Measurements from ENCODE around the gene RASGRF2. TPM values are rescaled to one million over a fixed set of nuclear protein-coding genes. Genes with fewer than 3 reads are reported as not detected.
"Not testable (repeated sequence)": the region's sequence is repeated elsewhere in the genome, so short reads cannot be mapped to it uniquely, and the experiment has no call there.

Gene RASGRF2
- total RNA-seq, 2 experiments from 2014 or later = 4.8 to 12.3 TPM

DNA sequence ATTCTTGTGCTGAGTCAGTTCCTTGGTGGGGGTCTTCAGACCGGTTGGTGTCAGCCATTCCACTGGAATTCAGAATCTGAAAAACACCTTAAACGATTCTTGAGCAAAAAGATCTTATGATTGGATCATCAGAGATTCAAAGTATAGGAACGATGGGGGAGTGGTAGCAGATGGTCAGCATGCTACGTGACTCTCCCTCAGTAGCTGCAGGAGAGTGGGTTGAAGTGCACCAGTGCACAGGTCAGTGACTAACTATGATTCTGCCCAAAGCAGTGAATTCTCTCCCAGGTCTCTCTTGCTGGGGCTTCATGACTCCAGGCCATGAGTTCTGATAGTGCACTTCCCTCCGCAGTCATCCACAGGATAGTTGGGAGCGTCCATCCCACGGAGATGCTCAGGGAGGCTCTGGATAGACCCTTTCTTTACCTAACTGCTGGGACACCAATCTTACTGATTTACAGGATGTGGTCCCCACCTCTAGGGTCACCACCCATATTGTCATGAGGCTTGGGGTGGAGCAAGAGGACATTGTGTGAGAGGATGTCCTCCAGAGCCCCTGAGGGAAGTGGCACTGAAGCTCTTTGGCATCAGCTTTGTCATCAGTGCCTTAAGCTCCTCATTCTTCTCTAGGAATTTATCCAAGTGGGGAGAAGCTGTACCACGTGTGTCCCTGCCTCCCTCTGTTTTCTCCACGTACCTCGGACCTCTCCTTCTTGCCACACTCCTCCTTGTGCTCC, 62.0 kb downstream of the RASGRF2 start:
- peaks cover 20% of the 10 kb centered on the region for H3K4me1 Mint-ChIP-seq
- H3K27me3 Mint-ChIP-seq = no peaks in the 10 kb centered on the region
- DNase-seq (no peak), ATAC-seq (no peak)
- no peak overlapping the region for H3K4me3 Mint-ChIP-seq
- CTCF ChIA-PET = no interaction called here
- H3K27ac Mint-ChIP-seq = no peak overlapping the region
- H3K9me3 Mint-ChIP-seq (ENCODE audit: low read depth) = no peaks in the 10 kb centered on the region
- H3K36me3 Mint-ChIP-seq = no peaks in the 10 kb centered on the region

DNA sequence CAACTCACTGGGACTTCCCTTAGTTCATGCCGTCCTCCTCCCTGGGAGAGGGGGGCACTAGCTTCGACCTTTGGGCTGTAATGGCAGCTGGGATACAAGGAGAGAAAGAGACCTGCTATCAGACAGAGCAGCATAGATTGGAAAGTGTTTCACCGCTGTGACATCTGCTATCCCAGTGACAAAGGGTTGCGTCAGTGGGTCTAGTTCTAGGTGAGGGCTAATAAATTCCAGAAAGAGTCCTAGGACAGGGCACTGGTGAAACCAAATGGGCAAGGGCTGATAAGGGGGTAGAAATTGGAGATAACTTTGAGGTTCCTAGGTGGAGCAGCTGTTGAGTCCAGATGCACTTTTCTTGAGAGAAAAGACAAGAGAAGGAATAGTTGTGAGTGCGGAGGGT, 62.5 kb downstream of the RASGRF2 start:
- Mint-ChIP-seq H3K36me3 (peaks cover 1% of the 10 kb centered on the region), H3K27me3 (no peaks in the 10 kb centered on the region), H3K9me3 (ENCODE audit: low read depth) (no peaks in the 10 kb centered on the region), H3K4me1 (peaks cover 20% of the 10 kb centered on the region), H3K27ac (no peak overlapping the region), H3K4me3 (no peak overlapping the region)
- DNase-seq (no peak), ATAC-seq (no peak)
- CTCF ChIA-PET = no interaction called here

DNA sequence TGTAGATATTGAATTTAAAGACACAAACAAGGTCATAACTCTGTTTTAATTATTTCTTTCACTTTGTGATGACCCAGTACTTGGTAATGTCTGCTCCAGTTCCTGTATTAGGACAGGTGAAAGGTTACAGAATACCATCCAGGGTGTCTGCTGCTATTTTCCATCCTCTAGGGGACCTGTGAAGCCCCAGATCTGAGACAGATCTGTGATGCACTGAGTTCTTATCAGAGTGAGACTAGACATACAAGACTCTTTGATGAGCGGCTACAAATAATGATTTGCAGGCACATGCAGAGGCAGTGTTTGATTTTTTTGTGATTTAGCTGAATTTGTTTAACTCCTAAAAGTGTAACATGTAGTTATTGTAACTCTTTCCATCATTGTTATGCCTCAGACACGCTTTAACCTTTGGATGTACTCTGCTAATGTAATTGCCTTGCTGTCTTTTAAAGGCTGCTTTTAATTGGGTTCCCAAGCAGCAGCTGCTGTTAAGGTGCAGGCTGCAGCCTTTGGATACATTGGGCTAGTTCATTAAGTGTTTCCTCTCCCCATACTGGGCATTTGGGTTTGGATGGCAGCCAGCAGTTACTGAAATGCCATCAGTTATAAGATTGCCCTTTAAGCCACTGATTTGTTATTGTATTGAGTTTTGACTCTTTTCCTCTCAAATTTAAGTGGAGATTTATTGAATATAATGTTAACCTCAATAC, 63.3 kb downstream of the RASGRF2 start:
- no peak overlapping the region for H3K4me3 Mint-ChIP-seq
- peaks cover 4% of the 10 kb centered on the region for H3K36me3 Mint-ChIP-seq
- CTCF ChIA-PET = interaction anchor here (0.7 kb wide), 1 partner anchor 97 kb away, joined by 3 read pairs; no protein-coding TSS in a partner anchor
- no peak overlapping the region for H3K27ac Mint-ChIP-seq
- no peaks in the 10 kb centered on the region for H3K27me3 Mint-ChIP-seq
- H3K4me1 Mint-ChIP-seq = peaks cover 16% of the 10 kb centered on the region
- DNase-seq (no peak), ATAC-seq (no peak)
- no peaks in the 10 kb centered on the region for H3K9me3 Mint-ChIP-seq (ENCODE audit: low read depth)

DNA sequence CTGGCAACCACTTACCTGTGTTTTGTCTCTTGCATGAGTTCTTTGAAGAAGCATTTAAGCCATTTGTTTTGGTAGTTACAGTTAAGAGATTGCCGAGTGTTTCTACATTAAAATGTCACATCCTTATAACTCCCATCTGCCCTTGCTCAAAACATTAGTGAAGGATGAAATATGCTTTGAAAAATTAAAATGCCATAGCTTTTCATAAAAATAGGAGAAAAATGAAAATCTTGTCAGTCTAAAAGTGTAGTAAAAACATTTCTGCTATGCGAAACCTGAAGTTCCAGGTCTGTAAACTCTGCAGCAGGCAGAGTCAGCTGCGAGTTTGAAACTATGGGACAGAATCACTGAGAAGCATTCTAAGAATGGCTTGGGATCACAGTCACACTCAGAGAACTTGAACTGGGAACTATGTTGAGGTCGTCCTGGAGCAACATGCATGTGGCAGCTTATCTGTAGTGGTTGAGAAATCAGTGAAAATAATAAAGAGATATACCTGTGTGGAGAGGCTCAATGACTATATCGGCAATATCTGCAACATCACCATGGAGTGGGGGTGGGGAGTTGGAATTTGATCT, 67.4 kb downstream of the RASGRF2 start:
- no peak overlapping the region for H3K4me3 Mint-ChIP-seq
- ATAC-seq (no peak), DNase-seq (no peak)
- peaks cover 1% of the 10 kb centered on the region for H3K4me1 Mint-ChIP-seq
- H3K9me3 Mint-ChIP-seq (ENCODE audit: low read depth) = no peaks in the 10 kb centered on the region
- H3K27me3 Mint-ChIP-seq = no peaks in the 10 kb centered on the region
- H3K27ac Mint-ChIP-seq = no peak overlapping the region
- CTCF ChIA-PET = no interaction called here
- peaks cover 7% of the 10 kb centered on the region for H3K36me3 Mint-ChIP-seq

DNA sequence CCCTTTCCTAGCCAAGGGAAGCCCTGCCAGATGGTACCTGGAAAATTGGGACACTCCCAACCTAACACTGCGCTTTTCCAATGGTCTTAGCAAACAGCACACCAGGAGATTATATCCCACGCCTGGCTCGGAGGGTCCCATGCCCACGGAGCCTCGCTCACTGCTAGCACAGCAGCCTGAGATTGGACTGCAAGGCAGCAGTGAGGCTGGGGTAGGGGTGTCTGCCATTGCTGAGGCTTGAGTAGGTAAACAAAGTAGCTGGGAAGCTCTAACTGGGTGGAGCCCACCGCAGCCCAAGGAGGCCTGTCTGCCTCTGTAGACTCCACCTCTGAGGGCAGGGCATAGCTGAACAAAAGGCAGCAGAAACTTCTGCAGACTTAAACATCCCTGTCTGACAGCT, 68.7 kb downstream of the RASGRF2 start:
- H3K9me3 Mint-ChIP-seq (ENCODE audit: low read depth); ATAC-seq; H3K27me3 Mint-ChIP-seq; H3K4me1 Mint-ChIP-seq; H3K27ac Mint-ChIP-seq; H3K4me3 Mint-ChIP-seq; DNase-seq; CTCF ChIA-PET: not testable (repeated sequence)
- H3K36me3 Mint-ChIP-seq = peaks cover 10% of the 10 kb centered on the region

DNA sequence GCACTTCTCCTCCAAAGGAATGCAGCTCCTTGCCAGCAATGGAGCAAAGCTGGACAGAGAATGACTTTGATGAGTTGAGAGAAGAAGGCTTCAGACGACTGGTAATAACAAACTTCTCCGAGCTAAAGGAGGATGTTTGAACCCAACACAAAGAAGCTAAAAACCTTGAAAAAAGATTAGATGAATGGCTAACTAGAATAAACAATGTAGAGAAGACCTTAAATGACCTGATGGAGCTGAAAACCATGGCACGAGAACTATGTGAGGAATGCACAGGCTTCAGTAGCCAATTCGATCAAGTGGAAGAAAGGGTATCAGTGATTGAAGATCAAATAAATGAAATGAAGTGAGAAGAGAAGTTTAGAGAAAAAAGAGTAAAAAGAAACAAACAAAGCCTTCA, 69.6 kb downstream of the RASGRF2 start:
- DNase-seq; H3K4me3 Mint-ChIP-seq; H3K27me3 Mint-ChIP-seq; CTCF ChIA-PET; H3K27ac Mint-ChIP-seq; H3K4me1 Mint-ChIP-seq; ATAC-seq; H3K9me3 Mint-ChIP-seq (ENCODE audit: low read depth): not testable (repeated sequence)
- H3K36me3 Mint-ChIP-seq = peaks cover 10% of the 10 kb centered on the region

DNA sequence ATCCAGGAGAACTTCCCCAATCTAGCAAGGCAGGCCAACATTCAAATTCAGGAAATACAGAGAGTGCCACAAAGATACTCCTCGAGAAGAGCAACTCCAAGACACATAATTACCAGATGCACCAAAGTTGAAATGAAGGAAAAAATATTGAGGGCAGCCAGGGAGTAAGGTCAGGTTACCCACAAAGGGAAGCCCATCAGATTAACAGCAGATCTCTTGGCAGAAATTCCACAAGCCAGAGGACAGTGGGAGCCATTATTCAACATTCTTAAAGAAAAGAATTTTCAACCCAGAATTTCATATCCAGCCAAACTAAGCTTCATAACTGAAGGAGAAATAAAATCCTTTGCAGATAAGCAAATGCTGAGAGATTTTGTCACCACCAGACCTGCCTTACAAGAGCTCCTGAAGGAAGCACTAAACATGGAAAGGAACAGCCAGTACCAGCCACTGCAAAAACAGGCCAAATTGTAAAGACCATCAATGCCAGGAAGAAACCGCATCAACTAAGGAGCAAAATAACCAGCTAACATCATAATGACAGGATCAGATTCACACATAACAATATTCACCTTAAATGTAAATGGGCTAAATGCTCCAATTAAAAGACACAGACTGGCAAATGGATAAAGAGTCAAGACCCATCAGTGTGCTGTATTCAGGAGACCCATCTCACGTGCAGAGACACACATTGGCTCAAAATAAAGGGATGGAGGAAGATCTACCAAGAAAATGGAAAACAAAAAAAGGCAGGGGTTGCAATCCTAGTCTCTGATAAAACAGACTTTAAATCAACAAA, 70.3 kb downstream of the RASGRF2 start:
- DNase-seq; H3K4me1 Mint-ChIP-seq; H3K4me3 Mint-ChIP-seq; ATAC-seq; H3K27ac Mint-ChIP-seq; H3K27me3 Mint-ChIP-seq; CTCF ChIA-PET; H3K9me3 Mint-ChIP-seq (ENCODE audit: low read depth): not testable (repeated sequence)
- peaks cover 10% of the 10 kb centered on the region for H3K36me3 Mint-ChIP-seq

DNA sequence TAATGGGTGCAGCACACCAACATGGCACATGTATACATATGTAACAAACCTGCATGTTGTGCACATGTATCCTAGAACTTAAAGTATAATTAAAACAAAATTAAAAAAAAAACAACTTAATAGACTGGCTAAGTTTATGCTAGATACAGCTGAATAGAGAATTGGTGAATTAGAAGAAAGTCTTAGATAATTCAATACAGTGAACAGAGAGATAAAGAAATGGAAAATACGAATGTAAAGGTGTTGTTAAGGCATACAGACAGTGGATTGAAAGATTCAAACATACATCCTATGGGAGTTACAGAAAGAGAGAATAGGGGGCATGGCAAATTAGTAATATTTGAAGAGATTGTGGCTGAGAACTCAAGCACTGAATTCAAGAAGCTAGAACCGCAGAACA, 75.4 kb downstream of the RASGRF2 start:
- H3K36me3 Mint-ChIP-seq = peaks cover 8% of the 10 kb centered on the region
- no peak overlapping the region for H3K4me3 Mint-ChIP-seq
- CTCF ChIA-PET = no interaction called here
- no peak for DNase-seq
- ATAC-seq = no peak
- H3K4me1 Mint-ChIP-seq = no peaks in the 10 kb centered on the region
- H3K9me3 Mint-ChIP-seq (ENCODE audit: low read depth) = peaks cover 5% of the 10 kb centered on the region
- no peak overlapping the region for H3K27ac Mint-ChIP-seq
- no peaks in the 10 kb centered on the region for H3K27me3 Mint-ChIP-seq

DNA sequence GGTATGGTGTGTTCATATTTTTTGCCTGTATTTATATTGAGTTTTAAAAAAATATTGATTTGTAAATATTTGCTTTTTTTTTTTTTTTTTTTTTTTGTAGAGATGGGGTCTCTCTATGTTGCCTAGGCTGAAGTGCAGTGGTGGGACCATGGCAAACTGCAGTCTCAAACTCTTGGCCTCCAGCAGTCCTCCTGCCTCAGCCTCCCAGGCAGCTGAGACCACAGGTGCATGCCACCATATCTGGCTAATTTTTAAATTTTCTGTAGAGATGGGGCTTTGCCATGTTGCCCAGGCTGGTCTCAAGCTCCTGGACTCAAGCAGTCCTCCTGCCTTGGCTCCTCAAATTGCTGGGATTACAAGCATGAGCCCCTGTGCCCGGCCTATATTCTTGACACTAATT, 78.3 kb downstream of the RASGRF2 start:
- H3K4me3 Mint-ChIP-seq = no peak overlapping the region
- peaks cover 6% of the 10 kb centered on the region for H3K36me3 Mint-ChIP-seq
- H3K4me1 Mint-ChIP-seq = no peaks in the 10 kb centered on the region
- no peak for ATAC-seq
- CTCF ChIA-PET = no interaction called here
- peaks cover 5% of the 10 kb centered on the region for H3K9me3 Mint-ChIP-seq (ENCODE audit: low read depth)
- H3K27me3 Mint-ChIP-seq = no peaks in the 10 kb centered on the region
- DNase-seq = no peak
- no peak overlapping the region for H3K27ac Mint-ChIP-seq

DNA sequence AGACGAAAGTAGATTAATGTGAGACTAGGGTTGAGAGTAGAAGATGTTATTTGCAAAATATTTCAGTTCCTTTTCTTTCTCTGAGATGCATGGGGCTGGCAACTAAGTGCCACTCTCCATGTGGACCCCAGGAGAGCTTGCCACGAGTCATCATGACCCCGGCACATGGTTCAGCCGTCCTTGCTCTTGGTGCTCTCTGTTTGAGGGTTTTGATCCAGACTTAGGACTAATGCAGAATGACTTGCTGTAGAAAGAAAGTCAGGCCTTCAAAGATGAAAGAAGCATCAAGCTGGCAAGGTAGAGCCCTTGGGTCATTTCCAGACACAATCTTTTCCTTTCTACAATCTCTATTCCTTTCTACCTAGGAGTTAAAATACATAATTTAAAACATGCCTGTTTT, 84.7 kb downstream of the RASGRF2 start:
- H3K9me3 Mint-ChIP-seq (ENCODE audit: low read depth) = no peaks in the 10 kb centered on the region
- H3K27me3 Mint-ChIP-seq = no peaks in the 10 kb centered on the region
- H3K36me3 Mint-ChIP-seq = peaks cover 2% of the 10 kb centered on the region
- no peak overlapping the region for H3K4me3 Mint-ChIP-seq
- CTCF ChIA-PET = interaction anchor here (0.7 kb wide), 1 partner anchor 13 kb away, joined by 3 read pairs; no protein-coding TSS in a partner anchor
- H3K4me1 Mint-ChIP-seq = no peaks in the 10 kb centered on the region
- DNase-seq = no peak
- ATAC-seq = no peak
- no peak overlapping the region for H3K27ac Mint-ChIP-seq

DNA sequence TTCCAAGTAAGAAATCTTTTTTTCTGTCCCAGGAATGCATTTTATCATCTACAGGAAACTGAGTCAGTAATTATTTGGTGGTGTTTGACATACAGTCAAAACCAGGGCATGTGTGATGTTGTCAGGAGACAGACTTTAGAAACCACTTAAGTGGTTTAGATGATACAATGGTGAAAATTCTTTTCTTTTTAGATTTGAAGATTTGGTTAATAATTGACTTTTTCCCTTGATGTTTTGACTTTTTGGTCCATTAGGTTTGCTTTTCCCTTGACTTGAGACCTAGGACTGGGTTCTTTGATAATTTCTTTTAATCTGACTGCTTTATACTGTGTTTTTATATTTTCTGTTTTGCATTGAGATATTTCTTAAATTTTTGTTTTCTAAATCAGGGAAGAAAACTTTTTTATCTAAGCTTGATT, 85.2 kb downstream of the RASGRF2 start:
- ATAC-seq (no peak), DNase-seq (no peak)
- Mint-ChIP-seq H3K27ac (no peak overlapping the region), H3K36me3 (peaks cover 2% of the 10 kb centered on the region), H3K4me3 (no peak overlapping the region), H3K4me1 (no peaks in the 10 kb centered on the region), H3K27me3 (no peaks in the 10 kb centered on the region), H3K9me3 (ENCODE audit: low read depth) (no peaks in the 10 kb centered on the region)
- CTCF ChIA-PET = interaction anchor here (0.9 kb wide), 1 partner anchor 336 kb away, joined by 3 read pairs; no protein-coding TSS in a partner anchor

DNA sequence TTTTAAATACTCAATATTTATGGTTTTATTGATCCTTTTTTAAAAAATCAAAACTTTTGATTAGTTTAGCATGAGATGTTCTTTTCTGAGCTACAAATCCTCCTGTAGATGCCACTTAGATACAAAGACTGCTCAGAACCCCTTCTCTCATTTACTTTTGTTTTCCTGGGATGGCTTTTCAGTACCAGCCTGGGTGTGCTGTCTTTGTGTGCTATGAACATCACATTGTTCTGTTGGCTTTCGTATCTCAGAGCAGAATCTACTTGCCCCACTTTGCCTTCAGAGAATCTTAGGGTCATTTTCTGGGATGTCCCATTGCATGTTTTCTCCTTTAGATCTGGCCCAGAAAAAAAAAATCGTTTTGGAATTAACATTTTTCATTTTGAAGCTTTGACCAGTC, 85.9 kb downstream of the RASGRF2 start:
- H3K36me3 Mint-ChIP-seq = peaks cover 2% of the 10 kb centered on the region
- H3K9me3 Mint-ChIP-seq (ENCODE audit: low read depth) = no peaks in the 10 kb centered on the region
- CTCF ChIA-PET = interaction anchor here (0.9 kb wide), 1 partner anchor 337 kb away, joined by 3 read pairs; no protein-coding TSS in a partner anchor
- H3K27ac Mint-ChIP-seq = no peak overlapping the region
- H3K27me3 Mint-ChIP-seq = no peaks in the 10 kb centered on the region
- ATAC-seq = no peak
- H3K4me1 Mint-ChIP-seq = no peaks in the 10 kb centered on the region
- DNase-seq = no peak
- H3K4me3 Mint-ChIP-seq = no peak overlapping the region

DNA sequence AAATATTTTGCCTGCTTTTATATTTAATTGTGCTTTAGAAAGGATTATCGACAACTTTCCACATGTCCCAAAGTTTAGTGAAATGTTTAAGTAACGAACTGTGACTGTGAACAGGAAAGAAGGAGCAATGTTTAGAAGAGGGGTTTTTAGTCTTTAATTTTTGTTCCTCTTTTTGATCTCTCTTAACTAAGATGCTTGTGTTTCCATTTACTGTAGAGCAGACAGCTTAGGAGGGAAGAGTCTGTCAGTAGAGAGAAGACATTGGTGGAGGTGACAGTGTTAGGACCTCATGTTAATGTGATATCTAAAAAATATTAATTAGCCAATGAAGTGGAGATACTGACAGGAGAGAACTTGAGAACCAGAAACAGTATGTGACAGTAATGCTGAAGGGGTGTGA, 92.2 kb downstream of the RASGRF2 start:
- H3K9me3 Mint-ChIP-seq (ENCODE audit: low read depth) = no peaks in the 10 kb centered on the region
- no peaks in the 10 kb centered on the region for H3K4me1 Mint-ChIP-seq
- DNase-seq (no peak), ATAC-seq (no peak)
- no peak overlapping the region for H3K27ac Mint-ChIP-seq
- no peak overlapping the region for H3K4me3 Mint-ChIP-seq
- CTCF ChIA-PET = no interaction called here
- peaks cover 2% of the 10 kb centered on the region for H3K36me3 Mint-ChIP-seq
- no peaks in the 10 kb centered on the region for H3K27me3 Mint-ChIP-seq
